ENCODE measurements around the gene PARD3.

DNA sequence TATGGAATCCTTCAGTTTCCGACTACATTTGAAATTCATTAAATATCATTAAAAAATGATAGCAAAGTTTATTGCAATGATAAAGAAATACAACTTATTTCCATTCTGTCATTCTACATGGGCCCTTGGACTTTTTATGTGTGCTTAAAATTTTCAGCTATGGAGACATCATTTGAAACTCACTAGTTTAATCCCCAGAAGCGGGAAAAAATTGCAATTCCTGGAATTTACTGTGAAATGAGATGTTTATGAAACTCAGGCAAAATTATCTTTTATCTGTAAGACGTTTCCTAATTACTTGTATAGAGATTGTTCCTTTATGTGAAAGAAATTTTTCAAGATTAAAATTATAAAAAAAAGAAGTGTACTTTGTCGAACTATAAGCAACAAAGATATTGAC is 213.4 kb downstream of the PARD3 start:
- no peak for TF ChIP-seq TARDBP (IDR thresholded peaks at IDR 0.05)
- no peak for TF ChIP-seq ZNF384 (IDR thresholded peaks at IDR 0.05)
- TF ChIP-seq ARNT (IDR thresholded peaks at IDR 0.05) = no peak
- TF ChIP-seq FOXK2 (IDR thresholded peaks at IDR 0.05) = no peak
- no peak for TF ChIP-seq SP1 (IDR thresholded peaks at IDR 0.05)
- TF ChIP-seq SUZ12 (IDR thresholded peaks at IDR 0.05) = no peak
- TF ChIP-seq FOXA1 (IDR thresholded peaks at IDR 0.05) = no peak
- TF ChIP-seq BHLHE40 (IDR thresholded peaks at IDR 0.05; ENCODE audit: borderline replicate concordance) = no peak
- no peak for TF ChIP-seq FOXM1 (IDR thresholded peaks at IDR 0.05; ENCODE audit: borderline replicate concordance)
- TF ChIP-seq NFRKB (IDR thresholded peaks at IDR 0.05) = no peak
- TF ChIP-seq, protein P1, sequence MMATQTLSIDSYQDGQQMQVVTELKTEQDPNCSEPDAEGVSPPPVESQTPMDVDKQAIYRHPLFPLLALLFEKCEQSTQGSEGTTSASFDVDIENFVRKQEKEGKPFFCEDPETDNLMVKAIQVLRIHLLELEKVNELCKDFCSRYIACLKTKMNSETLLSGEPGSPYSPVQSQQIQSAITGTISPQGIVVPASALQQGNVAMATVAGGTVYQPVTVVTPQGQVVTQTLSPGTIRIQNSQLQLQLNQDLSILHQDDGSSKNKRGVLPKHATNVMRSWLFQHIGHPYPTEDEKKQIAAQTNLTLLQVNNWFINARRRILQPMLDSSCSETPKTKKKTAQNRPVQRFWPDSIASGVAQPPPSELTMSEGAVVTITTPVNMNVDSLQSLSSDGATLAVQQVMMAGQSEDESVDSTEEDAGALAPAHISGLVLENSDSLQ (IDR thresholded peaks at IDR 0.05) = no peak
- no peak for TF ChIP-seq ELF4 (IDR thresholded peaks at IDR 0.05)
